NCI-H2029 (cell line): Measurements from ENCODE around the gene TTLL3.

Source experiments
- DNase-seq: peaks from one replicate; lab custom pipeline; 2025; lab: John Stamatoyannopoulos, UW

Gene TTLL3

DNA sequence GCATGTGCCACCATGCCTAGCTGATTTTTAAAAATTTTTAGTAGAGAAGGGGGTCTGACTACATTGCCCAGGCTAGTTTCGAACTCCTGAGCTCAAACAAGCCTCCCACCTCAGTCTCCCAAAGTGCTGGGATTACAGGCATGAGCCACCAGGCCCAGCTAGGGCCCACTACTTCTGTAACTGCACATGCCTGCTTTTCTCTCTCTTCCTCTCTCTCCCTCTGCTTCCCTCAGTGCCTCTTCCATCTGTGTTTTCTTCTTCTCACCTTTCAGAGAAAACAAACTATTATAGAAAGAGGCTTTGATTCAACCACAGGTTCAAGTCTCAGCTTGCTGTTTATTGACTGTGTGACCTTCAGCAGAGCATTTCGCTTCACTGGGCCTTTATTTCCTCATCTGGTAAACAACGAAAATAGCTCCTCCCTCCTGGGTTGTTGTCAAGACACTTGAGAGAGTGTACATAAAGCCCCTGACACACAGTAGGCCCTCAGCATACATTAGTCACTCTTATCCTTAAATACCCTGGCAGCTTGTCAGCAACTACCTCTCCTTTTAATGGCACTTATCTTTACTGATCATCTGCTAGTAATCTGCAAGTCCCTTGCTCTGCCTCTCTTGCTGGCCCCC, 28.0 kb upstream of the TTLL3 start:
- peak; percentile 82 for DNase-seq

- no peak for DNase-seq
Observed at GRCh38 chr3:9782770-9783169, 27.3 kb upstream of the TTLL3 start.

DNA sequence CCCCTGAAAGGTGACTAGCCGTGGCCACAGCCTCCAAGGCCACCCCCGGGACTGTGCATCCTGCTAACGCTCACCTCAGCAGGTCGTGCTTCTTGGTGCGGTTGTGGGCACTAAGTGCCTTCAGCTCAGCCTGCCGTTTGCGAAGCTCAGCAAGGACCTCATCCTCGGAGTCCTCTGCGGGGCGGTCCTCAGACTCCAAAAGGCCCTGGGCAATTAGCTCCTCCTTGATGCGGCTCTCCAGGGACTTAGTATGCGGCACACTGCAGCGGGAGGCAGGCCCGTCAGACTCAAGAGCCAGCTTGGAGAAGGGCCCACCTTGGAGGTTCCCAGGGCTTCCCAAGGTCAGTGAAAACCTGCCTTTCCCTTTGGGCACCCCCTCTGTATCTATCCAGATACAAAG, 26.1 kb upstream of the TTLL3 start:
- DNase-seq, result no peak

- DNase-seq, result no peak
Observed at GRCh38 chr3:9784965-9785364, 25.1 kb upstream of the TTLL3 start.

DNA sequence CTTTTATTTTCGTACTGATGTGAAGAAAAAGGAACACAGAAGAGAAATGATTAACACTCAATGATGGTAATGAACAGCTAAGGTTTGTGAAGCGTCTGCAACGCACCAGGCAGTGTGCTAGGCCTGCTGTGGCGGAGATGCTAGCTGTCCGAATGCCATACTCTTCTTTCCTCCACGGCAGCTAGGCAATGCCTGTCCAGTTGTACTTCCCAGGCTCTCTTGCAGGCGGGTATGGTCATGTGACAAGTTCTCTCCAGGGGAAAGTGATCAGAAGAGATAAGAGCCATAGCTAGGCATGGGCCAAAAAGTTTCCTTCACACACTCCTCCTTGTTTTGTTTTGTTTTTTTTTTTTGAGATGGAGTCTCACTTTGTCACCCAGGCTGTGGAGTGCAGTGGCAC, 24.5 kb upstream of the TTLL3 start:
- no peak for DNase-seq

GRCh38 chr3:9786209-9786739, 23.8 kb upstream of the TTLL3 start:
- no peak for DNase-seq

- no peak for DNase-seq
Observed at GRCh38 chr3:9786825-9787669, 23.0 kb upstream of the TTLL3 start.

- no peak for DNase-seq
Observed at GRCh38 chr3:9787714-9788113, 22.3 kb upstream of the TTLL3 start.

- no peak for DNase-seq
Observed at GRCh38 chr3:9791127-9791526, 18.9 kb upstream of the TTLL3 start.

DNA sequence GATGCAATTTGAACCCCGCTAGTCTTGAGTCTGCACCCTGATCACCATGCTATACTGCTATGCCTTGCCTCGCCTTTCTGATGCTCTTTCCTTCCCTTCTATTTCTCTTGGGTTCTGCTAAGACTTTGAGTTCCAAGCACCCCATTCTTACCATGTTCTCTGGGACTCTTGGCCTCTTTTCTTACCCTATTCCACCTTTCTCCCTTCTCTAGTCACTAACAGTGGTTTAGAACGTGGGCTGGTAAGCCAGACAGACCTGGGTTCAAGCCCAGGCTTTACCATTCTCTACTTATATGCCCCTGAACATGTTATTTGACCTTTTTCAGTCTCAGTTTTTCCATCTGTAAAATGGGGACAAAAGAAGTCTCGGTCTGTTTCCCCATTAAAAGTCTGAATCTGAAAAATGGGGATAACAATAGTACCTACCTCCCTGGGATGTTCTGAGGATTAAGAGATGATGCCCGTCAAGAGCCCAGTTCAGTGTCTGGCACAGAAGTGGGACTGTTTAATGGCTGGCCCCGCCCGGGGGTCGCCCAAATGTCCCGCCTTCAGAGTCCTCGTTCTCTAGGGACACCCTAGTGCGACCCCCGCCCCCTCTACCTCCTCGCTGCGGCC, 18.2 kb upstream of the TTLL3 start:
- DNase-seq, result no peak

DNA sequence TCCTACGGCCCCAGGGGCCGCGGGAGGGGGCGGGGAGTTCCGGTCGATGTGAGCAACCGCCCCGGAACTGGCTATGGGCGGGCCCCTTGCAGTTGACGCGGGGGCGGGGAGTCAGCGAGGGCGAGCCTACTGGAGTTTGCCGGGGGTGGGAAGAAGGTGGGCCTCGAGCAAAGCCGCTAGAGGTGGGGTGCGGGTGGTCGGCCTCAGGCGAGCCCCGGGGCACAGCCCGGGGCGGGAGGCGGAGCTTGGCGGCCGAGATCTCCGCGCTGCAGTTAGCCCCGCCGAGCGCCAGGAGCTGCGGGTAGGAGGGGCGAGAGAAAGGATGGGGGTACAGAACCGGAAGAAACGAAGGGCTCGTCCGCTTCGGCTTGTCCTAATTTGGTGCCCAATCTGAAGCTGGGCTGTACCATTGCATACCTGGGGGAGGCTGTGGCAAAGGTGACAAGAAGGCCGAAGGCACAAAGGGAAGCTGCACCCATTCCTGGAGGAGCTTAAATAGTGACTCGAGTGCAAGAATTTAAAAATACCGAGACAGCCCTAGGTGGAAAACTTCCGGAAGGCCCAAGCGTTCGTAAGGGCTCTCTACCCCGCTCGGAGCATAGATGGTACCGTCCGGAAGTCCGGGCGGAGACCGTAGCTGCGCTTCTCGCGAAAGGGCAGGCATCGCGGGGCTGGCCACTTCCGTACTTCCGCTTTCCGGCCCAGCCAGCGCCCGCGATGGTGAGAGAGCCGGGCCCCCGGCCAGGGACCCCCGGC, 17.5 kb upstream of the TTLL3 start, which contains the start of the genes ARPC4 and TADA3:
TSS of gene ARPC4 (plus strand) at position 678 of the 756 bp plus-strand sequence. CDS start at position 718, 40 bp downstream.
TSS of gene TADA3 (minus strand) at position 69 of the 756 bp plus-strand sequence. CDS start 1,007 bp downstream, outside the sequence.
- peak; percentile 97 for DNase-seq

- peak; percentile 42 for DNase-seq
Observed at GRCh38 chr3:9793161-9793781, 16.8 kb upstream of the TTLL3 start.

GRCh38 chr3:9794400-9794799, 15.7 kb upstream of the TTLL3 start:
- DNase-seq, result no peak

GRCh38 chr3:9795207-9795606, 14.9 kb upstream of the TTLL3 start:
- no peak for DNase-seq

DNA sequence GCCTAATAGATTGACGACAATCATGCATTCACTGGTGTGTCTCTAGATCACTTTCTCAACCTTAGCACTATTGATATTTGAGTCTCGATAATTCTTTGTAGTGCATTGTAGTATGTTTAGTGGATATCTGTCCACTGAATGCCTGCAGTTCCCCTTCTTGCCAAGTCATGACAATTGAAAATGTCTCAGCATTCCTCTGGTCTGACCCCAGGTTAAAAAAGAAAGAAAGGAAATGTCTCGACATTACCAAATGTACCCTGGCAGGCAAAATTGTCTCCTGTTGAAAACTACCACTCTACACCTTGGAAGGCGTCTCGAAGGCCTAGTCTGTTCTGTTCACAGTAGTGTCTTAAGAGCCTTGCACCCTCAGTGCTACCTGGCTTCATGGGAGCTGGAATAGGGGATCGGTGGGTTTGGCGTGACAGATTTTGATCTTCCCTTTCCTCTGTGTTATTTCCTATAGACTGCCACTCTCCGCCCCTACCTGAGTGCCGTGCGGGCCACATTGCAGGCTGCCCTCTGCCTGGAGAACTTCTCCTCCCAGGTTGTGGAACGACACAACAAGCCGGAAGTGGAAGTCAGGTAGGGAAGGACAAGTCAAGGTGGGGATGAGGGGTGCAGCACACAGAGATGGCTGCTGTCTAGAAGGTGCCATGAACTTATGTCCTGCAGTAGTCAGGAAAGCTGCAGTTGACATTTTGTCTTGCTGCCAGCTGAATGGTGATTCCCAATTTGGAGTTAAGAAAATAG, 12.7 kb upstream of the TTLL3 start:
- no peak for DNase-seq

DNA sequence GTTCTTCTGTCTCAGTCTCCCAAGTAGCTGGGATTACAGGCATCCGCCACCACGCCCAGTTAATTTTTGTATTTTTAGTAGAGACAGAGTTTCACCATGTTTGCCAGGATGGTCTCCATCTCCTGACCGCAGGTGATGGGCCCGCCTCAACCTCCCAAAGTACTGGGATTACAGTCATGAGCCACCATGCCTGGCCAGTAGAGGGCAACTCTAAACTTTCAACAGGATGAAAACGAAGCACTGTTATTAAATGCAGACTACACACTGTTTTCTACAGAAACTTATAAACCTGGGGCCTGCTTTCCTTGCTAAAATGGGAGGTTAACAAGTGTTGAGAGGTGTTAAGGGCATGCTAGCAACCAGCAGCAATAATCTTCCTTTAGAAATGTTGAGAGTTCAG, 9.5 kb upstream of the TTLL3 start:
- DNase-seq, result no peak

GRCh38 chr3:9803494-9803893, 6.6 kb upstream of the TTLL3 start:
- no peak for DNase-seq

GRCh38 chr3:9804996-9805395, 5.1 kb upstream of the TTLL3 start:
- DNase-seq, result no peak

- no peak for DNase-seq
Observed at GRCh38 chr3:9806137-9806536, 3.9 kb upstream of the TTLL3 start.

DNA sequence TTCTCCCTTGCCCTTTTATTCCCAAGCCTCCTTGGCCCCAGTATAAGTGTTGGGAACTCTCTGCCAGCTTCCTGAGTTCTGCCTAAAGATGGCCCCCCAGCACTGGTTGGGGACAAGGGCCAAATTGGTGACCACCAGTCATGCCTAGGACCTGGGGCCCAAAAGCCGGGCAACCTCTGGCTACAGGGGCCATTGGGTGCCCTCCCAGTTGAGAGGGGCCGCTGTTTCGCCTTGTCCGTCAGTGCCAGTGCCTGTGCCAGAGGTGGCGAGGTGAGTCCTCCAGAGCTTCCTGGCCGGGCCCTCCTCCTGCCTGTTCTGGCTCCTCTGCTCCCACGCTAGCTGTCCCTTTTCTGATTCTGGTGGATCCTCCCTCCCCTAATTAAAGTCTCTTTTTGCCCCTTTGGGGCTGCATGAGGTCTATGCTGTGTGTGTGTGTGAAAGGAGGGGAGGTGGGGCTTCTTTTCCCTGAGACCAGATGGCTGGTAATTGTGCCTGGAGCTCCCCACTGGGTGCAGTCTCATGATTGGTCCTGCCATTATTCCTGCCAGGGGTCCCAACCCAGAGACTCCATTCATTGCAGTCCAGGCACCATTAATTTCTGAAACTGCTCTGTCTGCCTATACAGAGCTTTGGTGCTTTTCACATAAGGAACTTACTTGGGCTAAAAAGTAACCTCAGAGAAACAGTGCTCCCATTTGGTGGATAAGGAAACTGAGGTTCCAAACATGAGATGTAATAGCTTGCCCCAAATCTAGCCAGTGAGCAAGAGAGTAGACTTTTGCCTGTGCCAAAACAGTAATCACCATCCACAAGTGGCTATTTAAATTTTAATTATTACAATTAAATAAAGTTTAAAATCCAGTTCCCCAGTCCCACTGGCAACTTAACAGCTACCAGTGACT, 3.1 kb upstream of the TTLL3 start:
- DNase-seq, result no peak
